ENCODE data around the gene PDE6H.
A peak's percentile ranks its signal among the peaks of the same experiment; 100 is the strongest.

PDE6H gene

GRCh38 chr12:14950982-14951746, 21.7 kb upstream of the PDE6H start:
- no peak for DNase-seq (ENCODE audit: low read depth in 3 of 3, low spot score in 1 of 3)

GRCh38 chr12:14951851-14952250, 21.0 kb upstream of the PDE6H start:
- no peak for DNase-seq (ENCODE audit: low read depth in 3 of 3, low spot score in 1 of 3)

GRCh38 chr12:14952299-14952921, 20.4 kb upstream of the PDE6H start:
- no peak for DNase-seq (ENCODE audit: low read depth in 3 of 3, low spot score in 1 of 3)

GRCh38 chr12:14953752-14954151, 19.1 kb upstream of the PDE6H start:
- DNase-seq (ENCODE audit: low read depth in 3 of 3, low spot score in 1 of 3), result no peak

GRCh38 chr12:14954269-14954668, 18.6 kb upstream of the PDE6H start:
- no peak for DNase-seq (ENCODE audit: low read depth in 3 of 3, low spot score in 1 of 3)

- no peak for DNase-seq (ENCODE audit: low read depth in 3 of 3, low spot score in 1 of 3)
Measured at GRCh38 chr12:14956024-14956891, 16.6 kb upstream of the PDE6H start.

GRCh38 chr12:14956905-14957304, 15.9 kb upstream of the PDE6H start:
- no peak for DNase-seq (ENCODE audit: low read depth in 3 of 3, low spot score in 1 of 3)

- DNase-seq (ENCODE audit: low read depth in 3 of 3, low spot score in 1 of 3), result no peak
Measured at GRCh38 chr12:14957551-14958168, 15.2 kb upstream of the PDE6H start.

GRCh38 chr12:14958361-14959125, 14.3 kb upstream of the PDE6H start:
- DNase-seq (ENCODE audit: low read depth in 3 of 3, low spot score in 1 of 3), result no peak

GRCh38 chr12:14959126-14959440, 13.8 kb upstream of the PDE6H start:
- DNase-seq (ENCODE audit: low read depth in 3 of 3, low spot score in 1 of 3), result no peak

GRCh38 chr12:14959463-14959862, 13.4 kb upstream of the PDE6H start:
- no peak for DNase-seq (ENCODE audit: low read depth in 3 of 3, low spot score in 1 of 3)

- DNase-seq (ENCODE audit: low read depth in 3 of 3, low spot score in 1 of 3), result no peak
Measured at GRCh38 chr12:14959916-14960496, 12.8 kb upstream of the PDE6H start.

GRCh38 chr12:14960548-14961465, 12.0 kb upstream of the PDE6H start:
- no peak for DNase-seq (ENCODE audit: low read depth in 3 of 3, low spot score in 1 of 3)

- peak in 2 of 3 donors; percentile 49 to 56 for DNase-seq (ENCODE audit: low read depth in 3 of 3, low spot score in 1 of 3)
Measured at GRCh38 chr12:14961466-14962152, 11.2 kb upstream of the PDE6H start, which contains the start of gene ARHGDIB. ARHGDIB (minus strand) TSS chr12:14961601; CDS start chr12:14950712, 10,889 bp downstream.

- DNase-seq (ENCODE audit: low read depth in 3 of 3, low spot score in 1 of 3), result no peak
Measured at GRCh38 chr12:14962153-14962539, 10.7 kb upstream of the PDE6H start.

- no peak for DNase-seq (ENCODE audit: low read depth in 3 of 3, low spot score in 1 of 3)
Measured at GRCh38 chr12:14962797-14963196, 10.0 kb upstream of the PDE6H start.

- no peak for DNase-seq (ENCODE audit: low read depth in 3 of 3, low spot score in 1 of 3)
Measured at GRCh38 chr12:14963520-14963919, 9.3 kb upstream of the PDE6H start.

- no peak for DNase-seq (ENCODE audit: low read depth in 3 of 3, low spot score in 1 of 3)
Measured at GRCh38 chr12:14964406-14964805, 8.4 kb upstream of the PDE6H start.

- no peak for DNase-seq (ENCODE audit: low read depth in 3 of 3, low spot score in 1 of 3)
Measured at GRCh38 chr12:14965221-14965620, 7.6 kb upstream of the PDE6H start.

Measured in stimulated activated CD4-positive, alpha-beta T cell treated with anti-CD3 and anti-CD28 coated beads, TNF-alpha, amount 100 ng/mL, for 1 hour (primary cell).